HG03342 (cell line): ENCODE data around the gene RYK.
"Not testable (repeated sequence)": the region's sequence is repeated elsewhere in the genome, so short reads cannot be mapped to it uniquely, and the experiment has no call there.

Source experiments
- ATAC-seq: cut with Tn5 transposase; IDR thresholded peaks from one replicate; pipeline ENCODE4 v1.9.1; 2021; ENCODE audit warnings: mild to moderate bottlenecking, moderate library complexity; ENCODE audit not compliant: unreplicated experiment

Gene RYK

GRCh38 chr3:134250717-134251220 lies at the start of gene RYK:
Gene RYK (minus strand): TSS chr3:134250859. CDS start chr3:134250654, 205 bp downstream.
- ATAC-seq, result peak; percentile 83

GRCh38 chr3:134299888-134300206 lies 49.2 kb upstream of the RYK start:
- ATAC-seq, result no peak

- ATAC-seq, result no peak
Measured at GRCh38 chr3:134299185-134299887, 48.7 kb upstream of the RYK start.

GRCh38 chr3:134298249-134298648 lies 47.6 kb upstream of the RYK start:
- no peak for ATAC-seq

- ATAC-seq, result no peak
Measured at GRCh38 chr3:134296616-134297015, 46.0 kb upstream of the RYK start.

GRCh38 chr3:134295930-134296329 lies 45.3 kb upstream of the RYK start:
- ATAC-seq, result no peak

- ATAC-seq, result peak; percentile 100
Measured at GRCh38 chr3:134294302-134295280, 43.9 kb upstream of the RYK start.

- no peak for ATAC-seq
Measured at GRCh38 chr3:134291319-134292254, 40.9 kb upstream of the RYK start.

- no peak for ATAC-seq
Measured at GRCh38 chr3:134287512-134287911, 36.9 kb upstream of the RYK start.

- no peak for ATAC-seq
Measured at GRCh38 chr3:134284438-134284837, 33.8 kb upstream of the RYK start.

- no peak for ATAC-seq
Measured at GRCh38 chr3:134282659-134283047, 32.0 kb upstream of the RYK start.

GRCh38 chr3:134281912-134282658 lies 31.4 kb upstream of the RYK start:
- no peak for ATAC-seq

GRCh38 chr3:134279466-134279865 lies 28.8 kb upstream of the RYK start:
- ATAC-seq, result no peak

GRCh38 chr3:134277066-134277660 lies 26.5 kb upstream of the RYK start:
- ATAC-seq, result no peak

GRCh38 chr3:134276086-134276485 lies 25.4 kb upstream of the RYK start:
- no peak for ATAC-seq

- not testable (repeated sequence) for ATAC-seq
Measured at GRCh38 chr3:134275110-134275509, 24.5 kb upstream of the RYK start.

- ATAC-seq, result no peak
Measured at GRCh38 chr3:134274571-134274970, 23.9 kb upstream of the RYK start.

GRCh38 chr3:134267996-134268395 lies 17.3 kb upstream of the RYK start:
- ATAC-seq, result no peak

- no peak for ATAC-seq
Measured at GRCh38 chr3:134260987-134261386, 10.3 kb upstream of the RYK start.
